ENCODE measurements around the gene VPS9D1.

DNA sequence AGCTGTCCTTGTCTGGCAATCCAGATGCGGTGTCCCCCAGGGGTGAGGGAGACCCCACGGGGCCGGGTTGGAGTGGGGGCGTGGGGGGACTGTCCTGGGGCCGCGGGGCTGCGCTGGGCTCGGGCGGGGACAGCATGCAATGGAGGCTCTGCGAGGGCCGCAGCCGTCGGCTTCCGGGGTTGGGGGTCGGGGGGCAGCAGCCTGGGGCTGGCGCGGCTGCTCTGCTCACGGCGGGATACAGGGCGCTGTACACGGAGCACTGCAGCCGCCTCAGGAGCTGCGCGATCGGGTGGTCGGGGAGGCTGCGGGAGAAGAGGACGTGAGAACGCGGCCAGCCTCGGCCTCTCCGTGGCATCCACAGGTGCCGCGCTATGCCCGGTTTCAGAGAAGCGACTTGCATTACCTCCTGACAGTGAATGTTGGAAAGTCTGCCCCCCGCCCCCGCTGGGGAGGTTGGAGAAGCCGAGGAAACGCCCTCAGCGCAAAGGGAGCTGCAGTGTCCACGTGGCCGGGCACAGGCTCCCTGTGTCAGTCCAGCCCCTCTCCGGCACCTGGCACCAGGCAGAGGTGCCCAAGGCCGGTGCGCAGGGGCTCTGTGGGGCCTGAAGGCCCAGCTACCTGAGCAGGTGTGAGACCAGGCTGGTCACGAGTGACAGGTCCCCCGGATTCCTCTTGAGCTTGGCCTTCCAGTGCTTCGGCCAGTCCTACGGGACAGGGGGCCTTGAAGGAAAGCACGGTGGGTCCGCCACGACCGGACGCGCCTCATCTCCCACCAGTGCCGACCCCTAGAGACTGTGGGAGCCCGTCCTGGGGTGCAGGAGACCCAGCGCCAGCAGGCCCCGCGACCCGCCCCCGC is 9.8 kb downstream of the VPS9D1 start:
- no peak for TF ChIP-seq YY1 (IDR thresholded peaks at IDR 0.05; ENCODE audit: insufficient read depth, insufficient read length)
- no peak for TF ChIP-seq ZNF274 (IDR thresholded peaks at IDR 0.05; ENCODE audit: low read depth, low read length)

Data from NT2/D1 (cell line).